HepG2 (cell line): ENCODE data around the gene OTC. TPM values are rescaled to one million over a fixed set of nuclear protein-coding genes. Genes with fewer than 3 reads are reported as not detected.

ENCODE experiments used
- ARHGAP35 ChIP-seq: sonication (generic); formaldehyde crosslinking; IDR thresholded peaks from 2 replicates; pipeline ENCODE4 v1.9.0; 2022; ENCODE audit warnings: mild to moderate bottlenecking, inconsistent platforms, moderate library complexity, missing genetic modification reagents, borderline replicate concordance
- ARID2 ChIP-seq: sonication (generic); formaldehyde crosslinking; IDR thresholded peaks from 2 replicates; pipeline ENCODE4 v1.8.1; 2022; ENCODE audit warnings: mild to moderate bottlenecking, missing genetic modification reagents, borderline replicate concordance
- CEBPG ChIP-seq: IDR thresholded peaks from 2 replicates; pipeline ENCODE4 v1.6.1; 2016
- DDIT3 ChIP-seq: sonication (generic); formaldehyde crosslinking; IDR thresholded peaks from 2 replicates; pipeline ENCODE4 v1.4.0; 2020; ENCODE audit warnings: mild to moderate bottlenecking, missing genetic modification reagents
- GMEB2 ChIP-seq: IDR thresholded peaks from 2 replicates; pipeline ENCODE4 v1.6.1; 2016; ENCODE audit warnings: missing biosample characterization, missing genetic modification reagents, low read depth
- HMG20A ChIP-seq: IDR thresholded peaks from 2 replicates; pipeline ENCODE4 v1.6.1; 2016; ENCODE audit warnings: borderline replicate concordance
- MYNN ChIP-seq: sonication (generic); formaldehyde crosslinking; IDR thresholded peaks from 2 replicates; pipeline ENCODE4 v1.4.0; 2020; ENCODE audit warnings: mild to moderate bottlenecking, low read depth, missing genetic modification reagents
- NFE2 ChIP-seq: sonication (generic); formaldehyde crosslinking; IDR thresholded peaks from 2 replicates; pipeline ENCODE4 v1.4.0; 2020; ENCODE audit warnings: missing genetic modification reagents
- PAX8 ChIP-seq: sonication (generic); formaldehyde crosslinking; IDR thresholded peaks from 2 replicates; pipeline ENCODE4 v1.8.0; 2022; ENCODE audit warnings: mild to moderate bottlenecking, missing genetic modification reagents, borderline replicate concordance
- PTBP1 ChIP-seq: fragments of 200-400 bp; formaldehyde crosslinking; IDR thresholded peaks from 2 replicates; pipeline ENCODE4 v1.6.1; 2018; ENCODE audit warnings: low read length, low read depth; ENCODE audit not compliant: poor library complexity, severe bottlenecking
- RARG ChIP-seq: sonication (generic); formaldehyde crosslinking; IDR thresholded peaks from 2 replicates; pipeline ENCODE4 v1.4.0; 2020; ENCODE audit warnings: low read depth, mild to moderate bottlenecking, missing genetic modification reagents
- TOE1 ChIP-seq: sonication (generic); formaldehyde crosslinking; IDR thresholded peaks from 2 replicates; pipeline ENCODE4 v1.4.0; 2020; ENCODE audit warnings: mild to moderate bottlenecking, missing genetic modification reagents
- YEATS4 ChIP-seq: sonication (generic); formaldehyde crosslinking; IDR thresholded peaks from 2 replicates; pipeline ENCODE4 v1.4.0; 2020; ENCODE audit warnings: missing genetic modification reagents, borderline replicate concordance
- ZNF10 ChIP-seq: sonication (generic); formaldehyde crosslinking; IDR thresholded peaks from 2 replicates; pipeline ENCODE4 v1.4.0; 2020; ENCODE audit warnings: mild to moderate bottlenecking, low read depth, missing genetic modification reagents, borderline replicate concordance
- ZNF12 ChIP-seq: sonication (generic); formaldehyde crosslinking; IDR thresholded peaks from 2 replicates; pipeline ENCODE4 v1.5.0; 2020; ENCODE audit warnings: missing genetic modification reagents
- ZNF124 ChIP-seq: sonication (generic); formaldehyde crosslinking; IDR thresholded peaks from 2 replicates; pipeline ENCODE4 v1.4.0; 2020; ENCODE audit warnings: missing genetic modification reagents
- ZNF34 ChIP-seq: sonication (generic); formaldehyde crosslinking; IDR thresholded peaks from 2 replicates; pipeline ENCODE4 v1.4.0; 2020; ENCODE audit warnings: mild to moderate bottlenecking, missing genetic modification reagents, borderline replicate concordance
- ZNF614 ChIP-seq: IDR thresholded peaks from 2 replicates; pipeline ENCODE4 v1.6.1; 2018; ENCODE audit warnings: missing biosample characterization, missing genetic modification reagents, inconsistent platforms, borderline replicate concordance
- ZNF652 ChIP-seq: IDR thresholded peaks from 2 replicates; pipeline ENCODE4 v1.6.1; 2016; ENCODE audit warnings: low read depth, borderline replicate concordance
- ZNF674 ChIP-seq: sonication (generic); formaldehyde crosslinking; IDR thresholded peaks from 2 replicates; pipeline ENCODE4 v1.5.0; 2020; ENCODE audit warnings: low read depth, mild to moderate bottlenecking, missing genetic modification reagents
- polyA plus RNA-seq, 8 experiments: library from polyadenylated mRNA; depleted of rRNA in 3 of 8; stranded (reverse) in 7 of 8; unstranded in 1 of 8; fragments of >200 nt; fragmentation: Illumina TruSeq in 4 of 8; extraction: Trizol in 4 of 8; gene quantifications; 2 replicates each; pipeline versions ENCODE4 v1.2.1 to v1.2.3, GENCODE V29; 2011 to 2016; ENCODE audit warnings: low read depth in 4 of 8, missing spikeins in 1 of 8, mixed read lengths in 1 of 8; ENCODE audit not compliant: insufficient read depth in 1 of 8
- total RNA-seq, 5 experiments: library from RNA; depleted of rRNA; stranded (reverse); fragments of >200 nt; fragmentation: Illumina TruSeq; extraction: Trizol; gene quantifications; 2 replicates each; pipeline ENCODE4 v1.2.3, GENCODE V29; 2016; ENCODE audit warnings: low read depth in 1 of 5
- TF ChIP-seq, protein P1 (sequence below): IDR thresholded peaks from 2 replicates; pipeline ENCODE4 v1.6.1; 2018; ENCODE audit warnings: missing genetic modification reagents, mild to moderate bottlenecking, missing compliant biosample characterization
- TF ChIP-seq, protein P2 (sequence below): sonication (generic); formaldehyde crosslinking; conservative IDR thresholded peaks from 2 replicates; pipeline ENCODE4 v1.8.1; 2023; ENCODE audit warnings: missing genetic modification reagents
- TF ChIP-seq, protein P3 (sequence below): sonication (generic); formaldehyde crosslinking; IDR thresholded peaks from 2 replicates; pipeline ENCODE4 v1.4.0; 2020; ENCODE audit warnings: missing genetic modification reagents, borderline replicate concordance

Gene OTC
- total and polyA plus RNA-seq, 2 of the 13 experiments (the other 11 are each of a cell fraction or from before 2014, with no cell fraction given) = 0.04 to 1.8 TPM

- TF ChIP-seq ZNF614 (CRISPR knock-in tag) = no peak
- TF ChIP-seq NFE2 (CRISPR knock-in tag) = no peak
- TF ChIP-seq HMG20A = peak; percentile 15; the same call in 1 of the 2 replicates
- no peak for TF ChIP-seq ZNF124
- no peak for TF ChIP-seq TOE1 (CRISPR knock-in tag)
- TF ChIP-seq DDIT3 (CRISPR knock-in tag) = no peak
- TF ChIP-seq ARHGAP35 (CRISPR knock-in tag) = no peak
- TF ChIP-seq PAX8 (CRISPR knock-in tag) = no peak
- TF ChIP-seq, protein P1, sequence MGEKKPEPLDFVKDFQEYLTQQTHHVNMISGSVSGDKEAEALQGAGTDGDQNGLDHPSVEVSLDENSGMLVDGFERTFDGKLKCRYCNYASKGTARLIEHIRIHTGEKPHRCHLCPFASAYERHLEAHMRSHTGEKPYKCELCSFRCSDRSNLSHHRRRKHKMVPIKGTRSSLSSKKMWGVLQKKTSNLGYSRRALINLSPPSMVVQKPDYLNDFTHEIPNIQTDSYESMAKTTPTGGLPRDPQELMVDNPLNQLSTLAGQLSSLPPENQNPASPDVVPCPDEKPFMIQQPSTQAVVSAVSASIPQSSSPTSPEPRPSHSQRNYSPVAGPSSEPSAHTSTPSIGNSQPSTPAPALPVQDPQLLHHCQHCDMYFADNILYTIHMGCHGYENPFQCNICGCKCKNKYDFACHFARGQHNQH (CRISPR knock-in tag) = peak; percentile 72
- TF ChIP-seq ZNF34 (CRISPR knock-in tag) = no peak
- no peak for TF ChIP-seq MYNN (CRISPR knock-in tag)
- TF ChIP-seq ZNF674 (CRISPR knock-in tag) = no peak
- TF ChIP-seq ARID2 (CRISPR knock-in tag) = no peak
- TF ChIP-seq, protein P2, sequence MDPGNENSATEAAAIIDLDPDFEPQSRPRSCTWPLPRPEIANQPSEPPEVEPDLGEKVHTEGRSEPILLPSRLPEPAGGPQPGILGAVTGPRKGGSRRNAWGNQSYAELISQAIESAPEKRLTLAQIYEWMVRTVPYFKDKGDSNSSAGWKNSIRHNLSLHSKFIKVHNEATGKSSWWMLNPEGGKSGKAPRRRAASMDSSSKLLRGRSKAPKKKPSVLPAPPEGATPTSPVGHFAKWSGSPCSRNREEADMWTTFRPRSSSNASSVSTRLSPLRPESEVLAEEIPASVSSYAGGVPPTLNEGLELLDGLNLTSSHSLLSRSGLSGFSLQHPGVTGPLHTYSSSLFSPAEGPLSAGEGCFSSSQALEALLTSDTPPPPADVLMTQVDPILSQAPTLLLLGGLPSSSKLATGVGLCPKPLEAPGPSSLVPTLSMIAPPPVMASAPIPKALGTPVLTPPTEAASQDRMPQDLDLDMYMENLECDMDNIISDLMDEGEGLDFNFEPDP (CRISPR knock-in tag) = no peak
- no peak for TF ChIP-seq GMEB2 (CRISPR knock-in tag)
- no peak for TF ChIP-seq ZNF10
- peak; percentile 69; the same call in 1 of the 2 replicates for TF ChIP-seq YEATS4 (CRISPR knock-in tag)
- TF ChIP-seq CEBPG = no peak
- TF ChIP-seq ZNF652 (CRISPR knock-in tag) = no peak
- 0 out of 2 replicates have a peak, but pooled peaks have one; percentile 7 for TF ChIP-seq ZNF12
- no peak for TF ChIP-seq RARG (CRISPR knock-in tag)
- TF ChIP-seq PTBP1 = no peak
- TF ChIP-seq, protein P3, sequence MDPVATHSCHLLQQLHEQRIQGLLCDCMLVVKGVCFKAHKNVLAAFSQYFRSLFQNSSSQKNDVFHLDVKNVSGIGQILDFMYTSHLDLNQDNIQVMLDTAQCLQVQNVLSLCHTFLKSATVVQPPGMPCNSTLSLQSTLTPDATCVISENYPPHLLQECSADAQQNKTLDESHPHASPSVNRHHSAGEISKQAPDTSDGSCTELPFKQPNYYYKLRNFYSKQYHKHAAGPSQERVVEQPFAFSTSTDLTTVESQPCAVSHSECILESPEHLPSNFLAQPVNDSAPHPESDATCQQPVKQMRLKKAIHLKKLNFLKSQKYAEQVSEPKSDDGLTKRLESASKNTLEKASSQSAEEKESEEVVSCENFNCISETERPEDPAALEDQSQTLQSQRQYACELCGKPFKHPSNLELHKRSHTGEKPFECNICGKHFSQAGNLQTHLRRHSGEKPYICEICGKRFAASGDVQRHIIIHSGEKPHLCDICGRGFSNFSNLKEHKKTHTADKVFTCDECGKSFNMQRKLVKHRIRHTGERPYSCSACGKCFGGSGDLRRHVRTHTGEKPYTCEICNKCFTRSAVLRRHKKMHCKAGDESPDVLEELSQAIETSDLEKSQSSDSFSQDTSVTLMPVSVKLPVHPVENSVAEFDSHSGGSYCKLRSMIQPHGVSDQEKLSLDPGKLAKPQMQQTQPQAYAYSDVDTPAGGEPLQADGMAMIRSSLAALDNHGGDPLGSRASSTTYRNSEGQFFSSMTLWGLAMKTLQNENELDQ = no peak
Observed at GRCh38 chrX:38327007-38327774, 25.2 kb upstream of the OTC start, which contains the start of gene RPGR (continued).
